Measurements from ENCODE around the gene APOBEC3G. TPM values are rescaled to one million over a fixed set of nuclear protein-coding genes. Genes with fewer than 3 reads are reported as not detected.

APOBEC3G gene
- total RNA-seq, 1 donor from 2014 or later = 4.8 TPM

DNA sequence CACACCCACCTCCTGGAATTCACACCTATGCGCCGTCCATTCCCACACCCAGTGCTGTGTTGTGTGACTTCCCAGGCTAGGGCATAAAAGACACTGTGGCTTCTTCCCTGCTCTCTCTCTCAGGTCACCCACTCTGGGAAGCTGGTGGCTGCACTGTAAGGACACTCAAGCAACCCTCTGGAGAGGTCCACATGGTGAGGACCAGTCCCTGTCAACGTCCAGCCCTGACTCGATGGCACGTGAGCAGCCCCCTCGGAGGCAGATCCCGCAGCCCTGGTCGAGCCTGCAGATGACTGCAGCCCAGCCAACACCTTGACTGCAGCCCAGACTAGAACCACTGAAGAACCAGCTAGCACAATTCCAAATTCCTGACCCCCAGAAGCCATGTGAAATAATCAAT is 59.2 kb downstream of the APOBEC3G start:
- Mint-ChIP-seq H3K27ac (peak overlapping the region; percentile 24), H3K9me3 (ENCODE audit: low read depth) (no peaks in the 10 kb centered on the region), H3K4me1 (ENCODE audit: low read depth) (peaks cover 6% of the 10 kb centered on the region), H3K36me3 (ENCODE audit: insufficient read depth) (no peaks in the 10 kb centered on the region), H3K4me3 (ENCODE audit: low read depth) (no peak overlapping the region), H3K27me3 (peaks cover 7% of the 10 kb centered on the region)
- TF ChIP-seq, protein P1, sequence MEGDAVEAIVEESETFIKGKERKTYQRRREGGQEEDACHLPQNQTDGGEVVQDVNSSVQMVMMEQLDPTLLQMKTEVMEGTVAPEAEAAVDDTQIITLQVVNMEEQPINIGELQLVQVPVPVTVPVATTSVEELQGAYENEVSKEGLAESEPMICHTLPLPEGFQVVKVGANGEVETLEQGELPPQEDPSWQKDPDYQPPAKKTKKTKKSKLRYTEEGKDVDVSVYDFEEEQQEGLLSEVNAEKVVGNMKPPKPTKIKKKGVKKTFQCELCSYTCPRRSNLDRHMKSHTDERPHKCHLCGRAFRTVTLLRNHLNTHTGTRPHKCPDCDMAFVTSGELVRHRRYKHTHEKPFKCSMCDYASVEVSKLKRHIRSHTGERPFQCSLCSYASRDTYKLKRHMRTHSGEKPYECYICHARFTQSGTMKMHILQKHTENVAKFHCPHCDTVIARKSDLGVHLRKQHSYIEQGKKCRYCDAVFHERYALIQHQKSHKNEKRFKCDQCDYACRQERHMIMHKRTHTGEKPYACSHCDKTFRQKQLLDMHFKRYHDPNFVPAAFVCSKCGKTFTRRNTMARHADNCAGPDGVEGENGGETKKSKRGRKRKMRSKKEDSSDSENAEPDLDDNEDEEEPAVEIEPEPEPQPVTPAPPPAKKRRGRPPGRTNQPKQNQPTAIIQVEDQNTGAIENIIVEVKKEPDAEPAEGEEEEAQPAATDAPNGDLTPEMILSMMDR (IDR thresholded peaks at IDR 0.05; ENCODE audit: unreplicated experiment) = no peak
- no peak for DNase-seq (ENCODE audit: low spot score, unreplicated experiment)

Other genes starting within 250 kb of the APOBEC3G start
- gene NPTXR, start 233.2 kb upstream of the APOBEC3G start, total RNA-seq = 4.7 TPM in 2 replicates
- 38.8 and 39.6 TPM in 2 replicates for gene CBX6, start 205.1 kb upstream of the APOBEC3G start, total RNA-seq
- gene APOBEC3A, start 119.7 kb upstream of the APOBEC3G start, total RNA-seq = not detected in 2 replicates
- 10.1 and 12.6 TPM in 2 replicates for gene APOBEC3B, start 94.9 kb upstream of the APOBEC3G start, total RNA-seq
- gene APOBEC3C, start 63.0 kb upstream of the APOBEC3G start, total RNA-seq = 4.2 and 7.0 TPM in 2 replicates
- gene APOBEC3D, start 56.1 kb upstream of the APOBEC3G start, total RNA-seq = 2.0 and 2.4 TPM in 2 replicates
- gene APOBEC3F, start 36.4 kb upstream of the APOBEC3G start, total RNA-seq = 23.6 and 25.3 TPM in 2 replicates
- gene APOBEC3H, start 20.0 kb downstream of the APOBEC3G start, total RNA-seq = not detected in 2 replicates
- 6.0 and 7.7 TPM in 2 replicates for gene CBX7, start 75.4 kb downstream of the APOBEC3G start, total RNA-seq
- 6.7 and 7.1 TPM in 2 replicates for gene PDGFB, start 167.7 kb downstream of the APOBEC3G start, total RNA-seq
- 2,433 and 2,506 TPM in 2 replicates for gene RPL3, start 242.3 kb downstream of the APOBEC3G start, total RNA-seq

Measured in progenitor cell of endocrine pancreas (in vitro differentiated cells).